ENCODE results near the gene TMEM272.

TMEM272 gene

GRCh38 chr13:51844862-51845573, at the start of gene TMEM272:
TSS of gene TMEM272 (minus strand) at chr13:51845177. CDS start at chr13:51838530, 6,647 bp downstream.
- peak in 3 of 4 experiments; percentile 23 to 43 (median 32) for DNase-seq

- no peak for DNase-seq
Observed at GRCh38 chr13:51894239-51894638, 49.3 kb upstream of the TMEM272 start.

DNA sequence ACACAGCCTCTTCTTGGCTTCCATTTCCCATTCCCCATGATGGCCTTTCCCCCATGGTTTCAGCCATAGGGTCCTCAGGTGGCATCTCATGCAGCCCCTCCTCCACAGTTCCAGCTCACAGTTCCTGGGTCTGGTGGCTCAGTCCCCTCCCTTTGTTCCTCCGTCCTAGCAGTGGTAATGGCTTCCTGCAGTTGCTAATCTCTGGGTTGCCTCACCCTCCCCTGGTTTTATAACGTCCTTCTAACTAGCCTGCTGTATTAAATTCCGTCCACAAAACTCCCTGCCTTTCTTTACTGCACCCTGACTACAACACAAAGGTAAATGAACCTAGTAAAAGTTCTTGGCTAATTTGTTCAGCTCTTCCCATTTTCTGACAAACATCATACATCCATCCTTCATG, 47.7 kb upstream of the TMEM272 start:
- no peak for DNase-seq

GRCh38 chr13:51887468-51887867, 42.5 kb upstream of the TMEM272 start:
- no peak for DNase-seq

DNA sequence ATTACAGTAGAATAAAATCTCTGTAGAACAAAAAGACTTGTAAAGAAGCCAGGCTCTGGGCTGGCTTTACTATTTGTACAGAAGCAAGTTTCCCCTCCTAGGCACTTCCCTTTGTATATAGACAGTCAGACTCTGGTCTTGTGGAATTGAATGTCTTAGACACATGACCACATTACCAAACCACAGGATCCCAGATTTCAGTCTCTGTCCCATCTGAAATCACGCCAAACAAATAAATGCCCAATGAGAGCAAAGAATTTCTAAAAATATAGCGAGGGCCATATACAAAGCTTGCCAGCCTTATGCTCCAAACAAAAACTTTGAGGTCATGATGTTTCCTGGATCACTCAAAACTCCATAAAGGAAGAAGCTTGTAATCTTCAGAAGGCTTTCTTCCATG, 40.7 kb upstream of the TMEM272 start:
- no peak for DNase-seq

- no peak for DNase-seq
Observed at GRCh38 chr13:51883226-51883600, 38.2 kb upstream of the TMEM272 start.

DNA sequence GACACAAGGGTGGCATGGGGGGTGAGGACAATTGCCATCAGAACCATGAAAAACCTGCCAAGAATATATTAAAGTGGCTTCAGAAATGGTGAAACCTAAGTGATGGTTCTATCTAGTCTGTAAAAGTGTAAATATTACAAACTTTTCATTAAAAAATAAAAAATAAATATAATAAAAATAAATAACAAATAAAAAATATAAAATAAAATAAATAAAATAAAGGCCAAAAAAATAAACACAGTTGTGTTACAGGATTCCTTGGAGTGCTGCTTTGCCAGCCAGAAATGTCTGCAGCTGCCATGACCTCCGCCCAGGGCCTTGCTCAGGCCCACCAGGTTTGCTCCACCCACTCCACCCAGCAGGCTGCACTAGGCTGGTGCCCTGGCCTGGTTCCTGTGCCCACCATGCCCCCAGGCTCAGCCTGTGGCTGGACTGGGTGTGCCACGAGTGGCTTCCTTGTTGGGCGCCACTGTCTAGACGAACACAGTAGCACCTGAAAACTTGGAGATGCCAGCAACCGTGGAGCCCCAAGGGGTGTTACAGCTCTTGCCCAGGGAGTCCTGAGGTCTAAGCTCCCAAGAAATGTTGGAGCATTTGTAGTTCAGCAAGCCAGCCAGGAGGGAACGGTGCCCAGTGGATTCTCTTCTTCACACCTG, 37.7 kb upstream of the TMEM272 start:
- no peak for DNase-seq

GRCh38 chr13:51881296-51881695, 36.3 kb upstream of the TMEM272 start:
- DNase-seq = no peak

DNA sequence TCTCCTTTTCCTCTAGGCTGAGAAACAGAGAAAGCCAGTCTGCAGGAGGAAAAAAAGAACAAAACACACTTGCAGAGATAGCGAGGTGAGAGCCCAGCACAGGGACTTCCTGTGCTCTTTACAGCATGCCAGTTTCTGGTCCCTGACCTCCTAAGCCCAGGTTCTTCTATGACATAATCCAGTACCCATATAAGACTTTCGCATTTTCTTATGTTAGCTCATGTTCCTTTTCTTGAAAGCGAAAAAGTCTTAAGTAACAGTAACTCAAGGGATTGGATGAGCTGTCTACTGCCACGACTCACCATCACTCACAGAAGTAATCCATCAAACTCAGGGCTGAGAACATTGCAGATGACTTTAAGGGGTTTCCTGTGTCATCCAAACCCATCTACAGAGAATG, 34.2 kb upstream of the TMEM272 start:
- DNase-seq = no peak

DNA sequence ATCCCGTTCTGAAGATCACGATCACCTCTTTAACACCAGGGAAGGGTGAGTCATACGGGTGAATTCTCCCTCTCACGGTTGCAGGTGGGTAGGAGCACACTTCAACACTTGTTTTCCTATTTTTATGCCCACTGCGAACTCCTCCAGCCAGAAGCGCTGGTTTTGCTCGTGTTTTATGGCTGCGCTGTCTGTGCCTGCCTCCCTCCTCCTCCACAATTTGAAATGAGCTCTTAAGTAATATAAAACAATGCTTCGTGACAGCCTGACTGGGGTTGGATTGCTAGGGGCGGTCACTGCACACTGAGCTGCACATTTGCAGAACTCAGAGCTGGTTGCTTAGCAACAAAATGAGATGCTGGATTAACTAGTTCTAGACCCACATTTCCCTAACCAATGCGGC, 29.7 kb upstream of the TMEM272 start:
- no peak for DNase-seq

DNA sequence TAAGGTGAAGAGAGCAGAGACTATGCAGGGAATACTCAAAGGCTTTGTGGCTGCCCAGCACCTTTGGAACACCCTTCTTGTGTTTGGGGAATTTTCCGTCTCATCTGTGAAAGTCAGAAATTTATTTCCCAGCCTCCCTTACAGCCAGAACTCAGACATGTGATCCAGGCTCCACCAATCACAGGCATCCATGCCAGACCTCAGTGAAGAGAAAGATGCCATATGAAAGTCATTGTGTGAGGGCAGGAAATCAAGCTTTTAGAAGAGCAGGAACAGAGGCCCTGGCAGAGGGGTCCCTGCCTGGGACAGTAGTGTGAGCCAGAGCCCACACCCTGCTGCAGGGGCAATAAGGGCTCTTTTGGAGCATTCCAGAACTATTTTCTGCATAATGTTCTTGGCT, 28.9 kb upstream of the TMEM272 start:
- DNase-seq = no peak

DNA sequence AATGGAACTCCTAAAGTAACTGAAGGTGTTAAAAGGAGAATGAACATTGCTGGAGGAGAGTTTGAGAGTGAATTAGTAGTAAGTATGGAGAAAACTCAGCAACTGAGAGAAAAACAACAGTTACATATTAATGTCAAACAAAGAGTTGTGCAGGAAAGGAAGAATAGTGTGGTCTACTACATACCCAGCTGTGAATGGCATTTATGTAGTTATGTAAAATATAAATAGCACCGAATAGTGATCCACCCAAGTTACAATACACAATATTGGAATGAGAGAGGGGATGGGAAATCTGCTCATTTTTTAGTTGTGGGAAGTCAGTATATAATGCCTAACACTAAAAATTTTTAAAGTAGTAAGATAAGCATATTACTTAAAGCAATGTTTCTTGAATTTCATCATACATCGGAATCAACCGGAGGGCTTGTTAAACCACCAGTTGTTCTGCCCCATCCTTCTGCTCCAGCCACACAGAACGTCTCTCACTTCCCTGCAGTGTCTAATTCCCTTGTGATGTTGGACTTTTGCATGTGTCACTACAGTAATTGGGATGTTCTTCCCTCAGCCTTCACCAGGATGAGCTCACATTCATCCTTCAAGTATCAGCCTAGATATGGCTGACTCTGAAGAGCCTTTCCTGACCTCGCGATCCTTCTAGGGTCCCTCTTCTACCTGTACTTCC, 28.3 kb upstream of the TMEM272 start:
- DNase-seq = no peak

DNA sequence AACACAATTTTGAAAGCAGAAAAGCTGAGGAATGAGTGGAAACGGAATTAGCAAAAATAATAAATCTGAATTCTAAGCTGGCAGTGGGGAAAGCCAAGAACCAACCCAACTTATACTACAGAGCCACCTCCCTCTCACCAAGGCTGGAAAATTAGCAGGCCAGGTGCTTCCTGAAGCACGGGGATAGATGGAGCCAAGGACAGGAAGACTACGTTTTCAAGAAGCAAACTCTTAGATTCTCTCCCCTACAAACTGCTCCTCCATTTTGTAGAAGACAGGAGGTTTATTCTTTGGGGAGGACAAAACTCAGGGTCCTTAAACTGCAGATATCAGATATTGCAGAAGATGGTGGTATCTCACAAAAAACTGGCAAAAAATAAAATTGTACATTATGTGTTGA, 25.6 kb upstream of the TMEM272 start:
- DNase-seq = no peak

- no peak for DNase-seq
Observed at GRCh38 chr13:51869916-51870315, 24.9 kb upstream of the TMEM272 start.

- no peak for DNase-seq
Observed at GRCh38 chr13:51867062-51867461, 22.1 kb upstream of the TMEM272 start.

- no peak for DNase-seq
Observed at GRCh38 chr13:51865838-51866237, 20.9 kb upstream of the TMEM272 start.

DNA sequence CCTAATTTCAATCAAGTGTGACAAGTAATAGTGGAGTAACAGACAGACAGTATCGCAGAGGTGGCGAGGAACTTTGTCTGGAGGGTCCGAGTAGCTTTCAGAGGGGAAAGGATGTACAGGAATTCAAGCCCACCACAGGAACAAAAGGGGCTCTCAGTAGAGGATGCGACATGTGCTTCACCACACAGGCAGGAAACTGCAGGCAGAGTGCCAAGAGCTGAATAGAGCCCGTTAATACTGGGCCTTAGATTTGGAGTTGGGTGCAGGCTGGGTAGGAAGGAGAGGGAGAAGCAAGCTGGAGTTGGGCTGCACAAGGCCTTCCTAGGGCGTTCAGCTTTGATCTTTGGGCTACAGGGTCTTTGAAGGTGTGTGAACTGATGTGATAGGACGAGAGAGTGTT, 18.0 kb upstream of the TMEM272 start:
- no peak for DNase-seq

DNA sequence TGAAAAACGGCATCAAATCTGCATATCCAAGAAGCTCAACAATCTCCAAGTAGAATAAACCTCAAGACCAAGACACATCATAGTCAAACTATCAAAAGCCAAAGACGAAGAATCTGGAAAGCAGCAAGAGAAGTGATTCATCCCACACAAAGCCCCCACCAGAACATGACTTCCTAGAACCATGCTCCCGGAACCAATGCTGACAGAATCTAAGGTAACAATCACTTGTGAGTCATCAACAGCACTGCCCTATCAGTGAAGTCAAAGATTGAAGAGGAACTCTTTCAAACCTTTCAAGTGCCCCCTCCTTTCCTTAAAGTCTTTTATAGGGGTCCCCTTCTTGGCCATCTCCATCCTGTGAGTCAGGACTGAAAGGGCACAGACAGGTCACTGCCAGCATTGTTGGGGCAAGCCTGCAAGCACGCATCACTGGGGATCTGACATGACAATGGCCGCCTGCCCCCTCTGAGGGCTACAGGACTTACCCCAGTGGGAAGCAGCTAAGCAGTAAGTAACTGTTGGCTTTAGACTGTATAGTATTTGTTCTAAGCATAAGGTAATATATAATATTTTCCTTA, 16.8 kb upstream of the TMEM272 start, which contains the start of gene CCDC70:
Gene CCDC70 (plus strand): TSS at position 247 of the 578 bp plus-strand sequence. CDS start 3,443 bp downstream, outside the sequence.
- DNase-seq = no peak

GRCh38 chr13:51858433-51859247, 13.7 kb upstream of the TMEM272 start:
- no peak for DNase-seq

DNA sequence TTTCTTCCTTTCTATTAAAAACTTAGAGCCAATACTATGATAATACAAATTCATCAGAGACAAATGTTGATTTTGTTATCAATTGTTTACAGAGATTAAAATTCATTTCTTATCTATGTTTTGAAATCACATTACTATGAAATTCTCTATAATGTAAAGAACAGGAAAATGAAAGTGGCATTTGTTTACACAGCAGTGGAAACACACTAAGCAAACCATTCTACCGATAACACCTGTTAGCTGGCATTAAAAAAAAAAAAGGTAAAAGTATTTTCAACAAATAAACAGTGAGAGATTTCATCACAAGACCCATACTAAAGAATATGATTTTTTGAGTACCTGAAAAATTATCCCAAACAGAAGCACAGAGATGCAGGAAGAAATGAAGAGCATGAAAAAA, 12.0 kb upstream of the TMEM272 start:
- no peak for DNase-seq

GRCh38 chr13:51856027-51856736, 11.2 kb upstream of the TMEM272 start:
- DNase-seq = no peak
